ENCODE results near the gene TMCC2. TPM values are rescaled to one million over a fixed set of nuclear protein-coding genes. Genes with fewer than 3 reads are reported as not detected.

The TMCC2 gene
- total and polyA plus RNA-seq, 2 experiments from 2014 or later, result 2.6 to 9.9 TPM

- TF ChIP-seq CTCF (conservative IDR thresholded peaks at IDR 0.05; ENCODE audit: low read depth in 2 of 2) (no peak), ZNF114 (CRISPR knock-in tag; IDR thresholded peaks at IDR 0.05) (no peak)
These were observed 82.0 kb downstream of the TMCC2 start (continued) for GRCh38 chr1:205309741-205310140.

DNA sequence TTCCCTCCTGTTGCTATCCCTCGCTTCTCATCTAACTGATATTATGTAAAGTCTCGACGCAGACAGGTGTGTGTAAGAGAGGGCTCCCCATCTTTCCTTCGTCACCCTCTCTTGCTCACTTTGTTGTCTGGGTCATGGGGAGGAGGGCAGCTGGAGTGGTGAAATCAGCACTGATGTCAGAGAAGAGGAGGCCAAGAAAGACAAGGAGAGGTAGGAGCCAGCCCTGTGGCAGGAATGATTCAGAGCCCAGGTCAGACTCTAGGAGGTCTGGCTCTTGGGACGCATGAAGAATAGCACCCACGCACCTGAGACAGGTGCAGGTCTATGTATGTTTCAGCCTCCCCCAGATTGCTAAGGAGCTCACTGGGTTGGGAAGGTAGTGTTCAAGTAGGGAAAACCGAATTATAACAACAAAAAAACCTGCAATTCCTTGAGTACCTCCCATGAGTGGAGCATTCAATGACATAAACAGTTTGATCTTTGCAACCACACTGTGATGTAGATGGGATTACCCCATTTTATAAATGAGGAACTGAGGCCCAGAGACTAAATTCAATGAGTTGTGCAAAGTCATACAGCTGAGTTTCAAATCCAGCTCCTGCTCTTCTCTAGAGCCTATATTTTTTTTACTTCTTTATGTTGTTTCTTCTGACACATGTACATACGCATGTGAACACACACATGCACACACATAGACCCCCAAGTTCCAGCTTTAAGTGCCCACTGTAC, 83.4 kb downstream of the TMCC2 start:
- Histone ChIP-seq H2AFZ (no peak overlapping the region), H3K79me2 (replicated peaks; ENCODE audit: insufficient read depth) (peaks cover 47% of the 10 kb centered on the region), H3K27ac (ENCODE audit: low read depth) (no peak overlapping the region), H3K4me3 (no peak overlapping the region), H3K4me2 (no peak overlapping the region), H3K36me3 (ENCODE audit: insufficient read depth) (peaks cover 29% of the 10 kb centered on the region), H3K9me2 (ENCODE audit: insufficient read depth) (no peaks in the 10 kb centered on the region), H3F3A (replicated peaks; ENCODE audit: low read depth) (peaks cover 10% of the 10 kb centered on the region), H3K4me1 (ENCODE audit: insufficient read depth) (peaks cover 32% of the 10 kb centered on the region), H4K20me1 (replicated peaks; ENCODE audit: insufficient read depth) (peaks cover 10% of the 10 kb centered on the region; the same call in 1 of the 2 replicates), H3K27me3 (ENCODE audit: insufficient read depth) (no peaks in the 10 kb centered on the region)
- Mint-ChIP-seq H3K4me3 (no peak overlapping the region), H3K36me3 (ENCODE audit: low read depth) (peaks cover 60% of the 10 kb centered on the region), H3K4me1 (peaks cover 48% of the 10 kb centered on the region), H3K27me3 (ENCODE audit: insufficient read depth, low read depth, poor library complexity) (peaks cover 10% of the 10 kb centered on the region), H3K9me3 (no peaks in the 10 kb centered on the region), H3K27ac (no peak overlapping the region)
- no peak for DNase-seq (ENCODE audit: low spot score)
- no peak for ATAC-seq
- TF ChIP-seq EZH2phosphoT487 (IDR thresholded peaks at IDR 0.05; ENCODE audit: unreplicated experiment) (no peak), CREB1 (CRISPR knock-in tag; IDR thresholded peaks at IDR 0.05; ENCODE audit: low read depth) (no peak), EZH2 (IDR thresholded peaks at IDR 0.05; ENCODE audit: low read depth, unreplicated experiment) (no peak), ZNF462 (CRISPR knock-in tag; IDR thresholded peaks at IDR 0.05) (no peak), ZNF114 (CRISPR knock-in tag; IDR thresholded peaks at IDR 0.05) (no peak), NANOG (IDR thresholded peaks at IDR 0.05; ENCODE audit: borderline replicate concordance) (no peak), STAT1 (IDR thresholded peaks at IDR 0.05; ENCODE audit: unreplicated experiment) (no peak), JUNB (IDR thresholded peaks at IDR 0.05; ENCODE audit: unreplicated experiment) (no peak), POLR2AphosphoS5 (IDR thresholded peaks at IDR 0.05; ENCODE audit: low read depth) (no peak), REST (IDR thresholded peaks at IDR 0.05; ENCODE audit: unreplicated experiment) (no peak)
- TF ChIP-seq, protein P1, sequence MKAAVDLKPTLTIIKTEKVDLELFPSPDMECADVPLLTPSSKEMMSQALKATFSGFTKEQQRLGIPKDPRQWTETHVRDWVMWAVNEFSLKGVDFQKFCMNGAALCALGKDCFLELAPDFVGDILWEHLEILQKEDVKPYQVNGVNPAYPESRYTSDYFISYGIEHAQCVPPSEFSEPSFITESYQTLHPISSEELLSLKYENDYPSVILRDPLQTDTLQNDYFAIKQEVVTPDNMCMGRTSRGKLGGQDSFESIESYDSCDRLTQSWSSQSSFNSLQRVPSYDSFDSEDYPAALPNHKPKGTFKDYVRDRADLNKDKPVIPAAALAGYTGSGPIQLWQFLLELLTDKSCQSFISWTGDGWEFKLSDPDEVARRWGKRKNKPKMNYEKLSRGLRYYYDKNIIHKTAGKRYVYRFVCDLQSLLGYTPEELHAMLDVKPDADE (IDR thresholded peaks at IDR 0.05), result no peak

Data from GM23338 (cell line).